WTC11 (cell line): ENCODE results near the gene PSD4. TPM values are rescaled to one million over a fixed set of nuclear protein-coding genes. Genes with fewer than 3 reads are reported as not detected.

Source experiments
- ATAC-seq: fragments of 200-7000 bp; cut with Tn5 transposase; 2 replicates; pipeline ENCODE4 v1.10.0; 2021; ENCODE audit warnings: mild to moderate bottlenecking, moderate library complexity
- CTCF ChIA-PET: fragments of 300-600 bp; sonication (Branson Sonifier 250); formaldehyde crosslinking; loops from one replicate; lab custom pipeline; 2021; ENCODE audit warnings: antibody characterized with exemption; lab: Charles Lee
- POLR2A ChIA-PET: fragments of 350-600 bp; sonication (Branson Sonifier 250); formaldehyde crosslinking; loops from one replicate; lab custom pipeline; 2021; ENCODE audit warnings: antibody characterized with exemption; lab: Charles Lee
- DNase-seq: peaks from one replicate; pipeline ENCODE4 v3.0.0; 2021; ENCODE audit warnings: low spot score
- H3K27ac Mint-ChIP-seq: 2 replicates; pipeline ENCODE4 v1.8.0; 2021; ENCODE audit warnings: mixed read lengths
- H3K27me3 Mint-ChIP-seq: 2 replicates; pipeline ENCODE4 v1.8.0; 2021; ENCODE audit warnings: low read depth, mild to moderate bottlenecking, moderate library complexity, mixed read lengths
- H3K36me3 Mint-ChIP-seq: 2 replicates; pipeline ENCODE4 v1.8.0; 2021; ENCODE audit warnings: mixed read lengths
- H3K4me1 Mint-ChIP-seq: 2 replicates; pipeline ENCODE4 v1.8.0; 2022; ENCODE audit warnings: mixed read lengths
- H3K4me3 Mint-ChIP-seq: 2 replicates; pipeline ENCODE4 v1.8.0; 2021; ENCODE audit warnings: mild to moderate bottlenecking, moderate library complexity, mixed read lengths
- H3K9me3 Mint-ChIP-seq: 2 replicates; pipeline ENCODE4 v1.8.0; 2021; ENCODE audit warnings: mixed read lengths
- AFF4 ChIP-seq: sonication (generic); formaldehyde crosslinking; IDR thresholded peaks from 2 replicates; pipeline ENCODE4 v1.8.1; 2023; ENCODE audit warnings: mild to moderate bottlenecking, missing genetic modification reagents, borderline replicate concordance
- ARID4B ChIP-seq: sonication (generic); formaldehyde crosslinking; IDR thresholded peaks from 2 replicates; pipeline ENCODE4 v1.8.0; 2023; ENCODE audit warnings: missing genetic modification reagents, mild to moderate bottlenecking, borderline replicate concordance
- CDX4 ChIP-seq: fragments of 250-450 bp; sonication (Bioruptor Pico); IDR thresholded peaks from 2 replicates; pipeline ENCODE4 v1.9.0; 2021; ENCODE audit warnings: moderate library complexity, mild to moderate bottlenecking, inconsistent platforms, borderline replicate concordance
- ELF4 ChIP-seq: sonication (generic); formaldehyde crosslinking; IDR thresholded peaks from 2 replicates; pipeline ENCODE4 v1.8.1; 2022; ENCODE audit warnings: low read depth, mild to moderate bottlenecking, moderate library complexity, missing genetic modification reagents
- FOXP4 ChIP-seq: sonication (generic); formaldehyde crosslinking; IDR thresholded peaks from 2 replicates; pipeline ENCODE4 v1.8.0; 2022; ENCODE audit warnings: mild to moderate bottlenecking, missing genetic modification reagents
- GRHL2 ChIP-seq: fragments of 250-450 bp; sonication (Bioruptor Pico); IDR thresholded peaks from 2 replicates; pipeline ENCODE4 v1.8.0; 2022; ENCODE audit warnings: mild to moderate bottlenecking, moderate library complexity; ENCODE audit not compliant: insufficient replicate concordance, severe bottlenecking
- HMGA2 ChIP-seq: fragments of 250-450 bp; sonication (Bioruptor Pico); IDR thresholded peaks from 2 replicates; pipeline ENCODE4 v1.4.0; 2021; ENCODE audit warnings: mild to moderate bottlenecking, moderate library complexity
- IRF1 ChIP-seq: sonication (generic); formaldehyde crosslinking; IDR thresholded peaks from 2 replicates; pipeline ENCODE4 v1.8.0; 2023; ENCODE audit warnings: missing genetic modification reagents
- MAX ChIP-seq: sonication (generic); formaldehyde crosslinking; IDR thresholded peaks from 2 replicates; pipeline ENCODE4 v1.8.0; 2022; ENCODE audit warnings: mild to moderate bottlenecking, missing genetic modification reagents
- MXD4 ChIP-seq: fragments of 250-450 bp; sonication (Bioruptor Pico); IDR thresholded peaks from 2 replicates; pipeline ENCODE4 v1.8.0; 2021; ENCODE audit warnings: mild to moderate bottlenecking, moderate library complexity, borderline replicate concordance
- SMAD4 ChIP-seq: sonication (generic); formaldehyde crosslinking; IDR thresholded peaks from 2 replicates; pipeline ENCODE4 v1.8.0; 2022; ENCODE audit warnings: mild to moderate bottlenecking, missing genetic modification reagents
- USF2 ChIP-seq: sonication (generic); formaldehyde crosslinking; IDR thresholded peaks from 2 replicates; pipeline ENCODE4 v1.8.1; 2023; ENCODE audit warnings: mild to moderate bottlenecking, missing genetic modification reagents, moderate library complexity
- ZBTB43 ChIP-seq: sonication (generic); formaldehyde crosslinking; IDR thresholded peaks from 2 replicates; pipeline ENCODE4 v1.8.1; 2023; ENCODE audit warnings: mild to moderate bottlenecking, missing genetic modification reagents
- ZNF396 ChIP-seq: fragments of 250-450 bp; sonication (Bioruptor Pico); IDR thresholded peaks from 2 replicates; pipeline ENCODE4 v1.8.0; 2021; ENCODE audit warnings: mild to moderate bottlenecking, moderate library complexity, borderline replicate concordance
- ZNF671 ChIP-seq: fragments of 250-450 bp; sonication (Bioruptor Pico); IDR thresholded peaks from 2 replicates; pipeline ENCODE4 v1.8.0; 2021; ENCODE audit warnings: mild to moderate bottlenecking
- total RNA-seq: library from RNA; stranded (reverse); gene quantifications from 3 replicates; pipeline ENCODE4 v1.2.3, GENCODE V29; 2021

The PSD4 gene
- total RNA-seq, 1 experiment from 2014 or later, result 1.5 TPM

- no peak for TF ChIP-seq HMGA2 (CRISPR knock-in tag)
- no peak for TF ChIP-seq USF2 (CRISPR knock-in tag)
- no peak for TF ChIP-seq ZBTB43 (CRISPR knock-in tag)
- TF ChIP-seq MXD4 (CRISPR knock-in tag), result no peak
- TF ChIP-seq AFF4 (CRISPR knock-in tag), result no peak
- TF ChIP-seq FOXP4, result no peak
Measured at GRCh38 chr2:113162869-113163268, 10.9 kb upstream of the PSD4 start (continued).

- Mint-ChIP-seq H3K36me3 (no peaks in the 10 kb centered on the region), H3K27me3 (peaks cover 8% of the 10 kb centered on the region), H3K9me3 (no peaks in the 10 kb centered on the region; the same call in 1 of the 2 replicates), H3K27ac (no peak overlapping the region), H3K4me3 (no peak overlapping the region), H3K4me1 (peaks cover 12% of the 10 kb centered on the region)
- DNase-seq, result no peak
- ATAC-seq, result no peak
- POLR2A ChIA-PET, result no interaction called here
- CTCF ChIA-PET, result interaction anchor here (0.8 to 2.4 kb wide), 6 partner anchors 10 to 84 kb away, joined by 3 to 15 read pairs (median 9); partner anchors contain the start of gene PSD4
- TF ChIP-seq MAX (CRISPR knock-in tag), result no peak
- TF ChIP-seq SMAD4, result no peak
- no peak for TF ChIP-seq ARID4B
- no peak for TF ChIP-seq GRHL2
- no peak for TF ChIP-seq ELF4 (CRISPR knock-in tag)
- TF ChIP-seq ZNF671, result no peak
- no peak for TF ChIP-seq CDX4 (CRISPR knock-in tag)
- TF ChIP-seq ZNF396 (CRISPR knock-in tag), result no peak
- no peak for TF ChIP-seq IRF1 (CRISPR knock-in tag)
- TF ChIP-seq AFF4 (CRISPR knock-in tag), result no peak
Measured at GRCh38 chr2:113164215-113164929, 9.4 kb upstream of the PSD4 start.
